Bronchial smooth muscle cell (primary cell): Measurements from ENCODE around the gene PAX9. TPM values are rescaled to one million over a fixed set of nuclear protein-coding genes. Genes with fewer than 3 reads are reported as not detected.

Experiments
- total RNA-seq: library from RNA; depleted of rRNA; stranded (reverse); fragments of >200 nt; gene quantifications from 2 replicates; pipeline ENCODE4 v1.2.1, GENCODE V29; 2014

Gene PAX9
- under 0.01 TPM in 2 replicates for total RNA-seq

DNA sequence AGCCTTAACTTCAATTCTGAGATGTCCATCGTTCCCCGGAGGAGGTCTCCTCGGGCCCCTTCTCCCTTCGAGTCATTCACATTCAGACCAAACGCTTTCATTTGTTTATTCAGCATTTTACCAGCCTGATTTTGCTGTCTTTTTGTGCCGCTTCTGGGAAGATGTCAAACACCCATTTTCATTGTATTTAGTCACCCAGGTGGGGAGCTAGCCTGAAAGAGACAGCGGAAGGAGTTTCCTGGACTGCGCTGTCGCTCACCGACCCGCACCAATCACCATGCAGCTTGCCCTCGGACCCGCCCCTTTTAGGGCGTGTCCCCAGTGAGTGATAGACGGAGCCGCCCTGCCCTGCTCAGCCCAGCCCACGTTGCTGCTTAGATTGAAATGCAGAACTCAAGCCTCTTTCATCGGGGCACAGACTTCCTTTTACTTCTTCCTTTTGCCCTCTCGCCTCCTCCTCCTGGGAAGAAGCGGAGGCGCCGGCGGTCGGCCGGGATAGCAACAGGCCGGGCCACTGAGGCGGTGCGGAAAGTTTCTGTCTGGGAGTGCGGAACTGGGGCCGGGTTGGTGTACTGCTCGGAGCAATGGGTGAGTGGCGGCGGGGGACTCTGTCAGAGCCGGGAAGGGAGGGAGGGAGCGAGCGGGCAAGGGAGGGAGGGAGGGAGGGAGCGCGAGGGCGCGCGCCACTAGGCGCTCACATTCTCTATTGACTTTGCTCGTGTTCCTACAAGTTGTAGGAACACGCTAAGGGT, at the start of gene PAX9:
Gene PAX9, plus strand, starts transcription at position 355 of the 752 bp plus-strand sequence. Its CDS starts 230 bp downstream, at position 585.

Other genes starting within 250 kb of the PAX9 start
- 0.09 TPM in 1 of 2 replicates, not detected in the other for gene NKX2-1, start 141.6 kb upstream of the PAX9 start, total RNA-seq
- gene NKX2-8, start 79.2 kb upstream of the PAX9 start, total RNA-seq, result not detected in 2 replicates